Activated CD8-positive, alpha-beta T cell treated with anti-CD3 and anti-CD28 coated beads for 36 hours (primary cell): ENCODE measurements around the gene EFCAB8. TPM values are rescaled to one million over a fixed set of nuclear protein-coding genes. Genes with fewer than 3 reads are reported as not detected.

Experiments used
- ATAC-seq: fragments of 200-7000 bp; cut with Tn5 transposase; one replicate; pipeline ENCODE4 v1.10.0; 2021; ENCODE audit warnings: mild to moderate bottlenecking, moderate library complexity
- CTCF ChIA-PET: fragments of 350-600 bp; sonication (Branson Sonifier 250); formaldehyde crosslinking; loops from one replicate; lab custom pipeline; 2021; ENCODE audit warnings: antibody characterized with exemption; lab: Charles Lee
- POLR2A ChIA-PET: fragments of 350-600 bp; sonication (Branson Sonifier 250); formaldehyde crosslinking; loops from one replicate; lab custom pipeline; 2021; ENCODE audit warnings: antibody characterized with exemption; lab: Charles Lee
- DNase-seq: peaks from one replicate; pipeline ENCODE4 v3.0.0-alpha.2; 2020
- H3K27ac Mint-ChIP-seq: one replicate; pipeline ENCODE4 v1.8.0; 2021; ENCODE audit warnings: mild to moderate bottlenecking, mixed read lengths
- H3K27me3 Mint-ChIP-seq: one replicate; pipeline ENCODE4 v1.8.0; 2021; ENCODE audit warnings: mixed read lengths
- H3K36me3 Mint-ChIP-seq: one replicate; pipeline ENCODE4 v1.8.0; 2021; ENCODE audit warnings: low read depth, mixed read lengths
- H3K4me1 Mint-ChIP-seq: one replicate; pipeline ENCODE4 v1.8.0; 2021; ENCODE audit warnings: low read depth, mixed read lengths
- H3K4me3 Mint-ChIP-seq: one replicate; pipeline ENCODE4 v1.8.0; 2021; ENCODE audit warnings: mild to moderate bottlenecking, moderate library complexity, mixed read lengths
- H3K9me3 Mint-ChIP-seq: one replicate; pipeline ENCODE4 v1.8.0; 2021; ENCODE audit warnings: mixed read lengths
- CTCF ChIP-seq: fragments of 200-600 bp; IDR thresholded peaks from one replicate; pipeline ENCODE4 v1.8.0; 2022; ENCODE audit warnings: antibody characterized with exemption, mild to moderate bottlenecking
- intact Hi-C: fragments of 100-400 bp; cut with micrococcal nuclease; formaldehyde crosslinking; loops from one replicate; pipeline ENCODE4 v1.10.0; 2022
- total RNA-seq, 2 experiments: library from RNA; stranded (reverse); gene quantifications; one replicate each; pipeline ENCODE4 v1.2.3, GENCODE V29; 2021

Gene EFCAB8
- total RNA-seq, 2 experiments from 2014 or later = 0.89 to 0.92 TPM

- ChIA-PET CTCF (no interaction called here), POLR2A (no interaction called here)
- no peak for TF ChIP-seq CTCF
- no peak overlapping the region for H3K4me3 Mint-ChIP-seq
- H3K27me3 Mint-ChIP-seq = no peaks in the 10 kb centered on the region
- H3K27ac Mint-ChIP-seq = no peak overlapping the region
- H3K4me1 Mint-ChIP-seq = peaks cover 59% of the 10 kb centered on the region
- DNase-seq (no peak), ATAC-seq (no peak)
- no peaks in the 10 kb centered on the region for H3K36me3 Mint-ChIP-seq
- intact Hi-C loops = no loop called here
- no peaks in the 10 kb centered on the region for H3K9me3 Mint-ChIP-seq
These were observed 105.9 kb downstream of the EFCAB8 start for GRCh38 chr20:32964575-32964974.

GRCh38 chr20:32965115-32965514 lies 106.4 kb downstream of the EFCAB8 start:
- H3K4me3 Mint-ChIP-seq = no peak overlapping the region
- DNase-seq = no peak
- POLR2A ChIA-PET = interaction anchor here (1.1 kb wide), 1 partner anchor 16 kb away, joined by 3 read pairs; no protein-coding TSS in a partner anchor

GRCh38 chr20:32965581-32966373 lies 107.1 kb downstream of the EFCAB8 start:
- DNase-seq = peak; percentile 57

More at GRCh38 chr20:32965115-32965514, 106.4 kb downstream of the EFCAB8 start:
- Mint-ChIP-seq H3K27me3 (no peaks in the 10 kb centered on the region), H3K27ac (no peak overlapping the region), H3K4me1 (peaks cover 65% of the 10 kb centered on the region), H3K9me3 (no peaks in the 10 kb centered on the region), H3K36me3 (no peaks in the 10 kb centered on the region)
- no peak for TF ChIP-seq CTCF
- CTCF ChIA-PET = no interaction called here
- intact Hi-C loops = no loop called here
- no peak for ATAC-seq

GRCh38 chr20:32966382-32966781 lies 107.7 kb downstream of the EFCAB8 start:
- no peak for TF ChIP-seq CTCF
- ChIA-PET CTCF (interaction anchor here (1.2 to 3.7 kb wide), 3 partner anchors 21 to 130 kb away, joined by 3 to 26 read pairs (median 6); no protein-coding TSS in a partner anchor), POLR2A (interaction anchor here (0.6 to 2.4 kb wide), 5 partner anchors 8 to 403 kb away, joined by 3 to 7 read pairs (median 3); no protein-coding TSS in a partner anchor)
- H3K4me1 Mint-ChIP-seq = peaks cover 74% of the 10 kb centered on the region
- ATAC-seq (no peak), DNase-seq (no peak)
- H3K4me3 Mint-ChIP-seq = no peak overlapping the region
- H3K9me3 Mint-ChIP-seq = no peaks in the 10 kb centered on the region
- peak overlapping the region; percentile 71 for H3K27ac Mint-ChIP-seq
- no peaks in the 10 kb centered on the region for H3K36me3 Mint-ChIP-seq
- no peaks in the 10 kb centered on the region for H3K27me3 Mint-ChIP-seq
- intact Hi-C loops = no loop called here

More at GRCh38 chr20:32965581-32966373, 107.1 kb downstream of the EFCAB8 start:
- Mint-ChIP-seq H3K9me3 (no peaks in the 10 kb centered on the region), H3K4me3 (no peak overlapping the region), H3K4me1 (peaks cover 71% of the 10 kb centered on the region), H3K36me3 (no peaks in the 10 kb centered on the region), H3K27me3 (no peaks in the 10 kb centered on the region), H3K27ac (peak overlapping the region; percentile 71)
- intact Hi-C loops = no loop called here
- peak; percentile 17 for ATAC-seq
- CTCF ChIA-PET = interaction anchor here (1.2 to 3.7 kb wide), 2 partner anchors 21 to 130 kb away, joined by 3 to 26 read pairs; no protein-coding TSS in a partner anchor
- POLR2A ChIA-PET = interaction anchor here (0.6 to 2.4 kb wide), 4 partner anchors 8 to 404 kb away, joined by 3 to 7 read pairs (median 4); no protein-coding TSS in a partner anchor
- TF ChIP-seq CTCF = no peak
